GM04504 (cell line): ENCODE results near the gene OR51L1.

ENCODE experiments used
- DNase-seq: peaks from one replicate; pipeline ENCODE4 v3.0.0-alpha.2; 2012; ENCODE audit warnings: low read depth

The OR51L1 gene

DNA sequence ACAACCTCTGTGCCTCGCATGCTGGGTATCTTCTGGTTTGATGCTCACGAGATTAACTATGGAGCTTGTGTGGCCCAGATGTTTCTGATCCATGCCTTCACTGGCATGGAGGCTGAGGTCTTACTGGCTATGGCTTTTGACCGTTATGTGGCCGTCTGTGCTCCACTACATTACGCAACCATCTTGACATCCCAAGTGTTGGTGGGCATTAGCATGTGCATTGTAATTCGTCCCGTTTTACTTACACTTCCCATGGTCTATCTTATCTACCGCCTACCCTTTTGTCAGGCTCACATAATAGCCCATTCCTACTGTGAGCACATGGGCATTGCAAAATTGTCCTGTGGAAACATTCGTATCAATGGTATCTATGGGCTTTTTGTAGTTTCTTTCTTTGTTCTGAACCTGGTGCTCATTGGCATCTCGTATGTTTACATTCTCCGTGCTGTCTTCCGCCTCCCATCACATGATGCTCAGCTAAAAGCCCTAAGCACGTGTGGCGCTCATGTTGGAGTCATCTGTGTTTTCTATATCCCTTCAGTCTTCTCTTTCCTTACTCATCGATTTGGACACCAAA is 52.2 kb downstream of the OR51L1 start:
- no peak for DNase-seq
